Mesendoderm (in vitro differentiated cells): ENCODE data around the gene APBA2.

ENCODE experiments used
- DNase-seq: peaks from one replicate; pipeline ENCODE4 v3.0.0; 2013
- H2AK5ac ChIP-seq: 2 replicates; pipeline ENCODE4 v1.6.1; 2013; ENCODE audit warnings: low read length, inconsistent platforms
- H2BK120ac ChIP-seq: 2 replicates; pipeline ENCODE4 v1.6.1; 2013; ENCODE audit warnings: low read depth, mild to moderate bottlenecking, low read length, moderate library complexity, mixed read lengths
- H2BK15ac ChIP-seq: replicated peaks from 2 replicates; pipeline ENCODE4 v1.6.1; 2013; ENCODE audit warnings: low read depth, mild to moderate bottlenecking, moderate library complexity
- H2BK5ac ChIP-seq: 2 replicates; pipeline ENCODE4 v1.6.1; 2013; ENCODE audit warnings: low read length, inconsistent platforms
- H3K18ac ChIP-seq: 2 replicates; pipeline ENCODE4 v1.6.1; 2013; ENCODE audit warnings: mild to moderate bottlenecking, low read length, mixed read lengths
- H3K23ac ChIP-seq: one replicate; pipeline ENCODE4 v1.6.1; 2013; ENCODE audit warnings: low read length
- H3K27ac ChIP-seq: 2 replicates; pipeline ENCODE4 v1.5.1; 2013; ENCODE audit warnings: low read depth, mild to moderate bottlenecking, inconsistent platforms, low read length, moderate library complexity
- H3K27me3 ChIP-seq: 2 replicates; pipeline ENCODE4 v1.6.1; 2013; ENCODE audit warnings: low read length, control low read depth, mild to moderate bottlenecking, inconsistent platforms; ENCODE audit not compliant: insufficient read depth, poor library complexity
- H3K36me3 ChIP-seq: 2 replicates; pipeline ENCODE4 v1.6.1; 2013; ENCODE audit warnings: low read length, inconsistent platforms; ENCODE audit not compliant: control insufficient read depth, insufficient read depth
- H3K4ac ChIP-seq: one replicate; pipeline ENCODE4 v1.6.1; 2013; ENCODE audit warnings: low read depth, mild to moderate bottlenecking, low read length, moderate library complexity
- H3K4me1 ChIP-seq: 2 replicates; pipeline ENCODE4 v1.6.1; 2013; ENCODE audit warnings: low read depth, low read length, inconsistent platforms; ENCODE audit not compliant: control insufficient read depth
- H3K4me2 ChIP-seq: 2 replicates; pipeline ENCODE4 v1.6.1; 2013; ENCODE audit warnings: low read length
- H3K4me3 ChIP-seq: 2 replicates; pipeline ENCODE4 v1.5.1; 2013; ENCODE audit warnings: mild to moderate bottlenecking, low read length
- H3K56ac ChIP-seq: one replicate; pipeline ENCODE4 v1.6.1; 2013; ENCODE audit warnings: low read length
- H3K79me1 ChIP-seq: 2 replicates; pipeline ENCODE4 v1.6.1; 2013; ENCODE audit warnings: low read length, inconsistent platforms
- H3K79me2 ChIP-seq: 2 replicates; pipeline ENCODE4 v1.6.1; 2013; ENCODE audit warnings: mild to moderate bottlenecking, low read length; ENCODE audit not compliant: control insufficient read depth, insufficient read depth
- H3K9ac ChIP-seq: 2 replicates; pipeline ENCODE4 v1.6.1; 2013; ENCODE audit warnings: low read length, inconsistent platforms
- H4K5ac ChIP-seq: one replicate; pipeline ENCODE4 v1.6.1; 2013; ENCODE audit warnings: low read length
- H4K8ac ChIP-seq: one replicate; pipeline ENCODE4 v1.6.1; 2013; ENCODE audit warnings: low read depth, mild to moderate bottlenecking, control low read depth, low read length, moderate library complexity
- WGBS: extraction: QIAGEN DNeasy Blood & Tissue Kit; methylation state at CpG from one replicate; pipeline ENCODE4 v1.1.7; 2013; ENCODE audit warnings: low lambda C conversion rate, missing lambda C conversion rate; ENCODE audit not compliant: insufficient coverage; ENCODE audit errors: extremely low coverage; 5-methylcytosine and 5-hydroxymethylcytosine counted together

The APBA2 gene

DNA sequence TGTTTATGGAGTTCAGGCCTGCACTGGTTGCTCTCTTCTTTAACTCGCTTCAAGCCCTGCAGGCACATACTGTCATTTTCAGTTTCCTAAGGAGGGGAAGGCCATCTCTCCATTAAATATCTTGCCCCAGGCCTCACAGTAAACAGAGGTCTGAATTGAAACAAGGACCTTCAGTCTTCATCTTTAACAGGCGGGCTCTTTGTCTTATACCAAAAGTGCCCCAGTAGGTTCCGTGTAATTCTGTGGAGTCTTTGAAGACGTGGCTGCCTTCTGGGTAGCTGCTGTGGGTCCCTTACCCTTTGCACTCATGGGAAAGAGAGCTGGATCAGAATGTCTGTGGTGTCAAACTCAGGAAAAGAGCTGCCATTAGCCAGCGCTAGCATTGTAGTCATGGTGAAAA is 161.2 kb downstream of the APBA2 start:
- Histone ChIP-seq H3K27ac (no peak overlapping the region), H3K4ac (no peak overlapping the region), H3K27me3 (no peaks in the 10 kb centered on the region), H4K8ac (no peak overlapping the region), H2AK5ac (no peak overlapping the region), H3K9ac (no peak overlapping the region), H3K18ac (no peak overlapping the region), H4K5ac (no peak overlapping the region), H3K79me2 (no peaks in the 10 kb centered on the region), H3K36me3 (no peaks in the 10 kb centered on the region), H3K56ac (no peak overlapping the region), H2BK5ac (no peak overlapping the region), H3K4me3 (no peak overlapping the region), H2BK15ac (no peak overlapping the region), H3K79me1 (no peaks in the 10 kb centered on the region), H3K4me2 (no peak overlapping the region), H2BK120ac (no peak overlapping the region), H3K23ac (no peak overlapping the region), H3K4me1 (no peaks in the 10 kb centered on the region)
- WGBS = no CpG with 5 or more reads among the region's 5 CpGs
- DNase-seq = no peak

DNA sequence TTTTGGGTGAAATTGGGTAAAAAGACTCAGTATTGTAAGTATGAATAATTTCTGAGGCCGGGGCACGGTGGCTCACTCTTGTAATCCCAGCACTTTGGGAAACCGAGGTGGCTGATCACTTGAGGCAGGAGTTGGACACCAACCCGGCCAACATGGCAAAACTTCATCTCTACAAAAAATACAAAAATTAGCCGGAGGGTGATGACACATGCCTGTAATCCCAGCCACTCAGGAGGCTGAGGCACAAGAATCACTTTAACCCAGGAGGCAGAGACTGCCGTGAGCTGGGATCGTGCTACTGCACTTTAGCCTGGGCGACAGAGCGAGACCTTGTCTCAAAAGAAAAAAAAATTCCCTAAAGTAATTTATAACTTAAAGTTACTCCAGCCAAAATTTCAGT is 162.2 kb downstream of the APBA2 start:
- WGBS = no CpG with 5 or more reads among the region's 9 CpGs
- Histone ChIP-seq H2BK120ac (no peak overlapping the region), H3K4me2 (no peak overlapping the region), H3K79me2 (no peaks in the 10 kb centered on the region), H3K36me3 (no peaks in the 10 kb centered on the region), H3K4me3 (no peak overlapping the region), H3K79me1 (no peaks in the 10 kb centered on the region), H3K4me1 (no peaks in the 10 kb centered on the region), H3K27ac (no peak overlapping the region), H3K23ac (no peak overlapping the region), H3K4ac (no peak overlapping the region), H4K8ac (no peak overlapping the region), H3K56ac (no peak overlapping the region), H2BK15ac (no peak overlapping the region), H2BK5ac (no peak overlapping the region), H3K9ac (no peak overlapping the region), H2AK5ac (no peak overlapping the region), H3K18ac (no peak overlapping the region), H4K5ac (no peak overlapping the region), H3K27me3 (no peaks in the 10 kb centered on the region)
- DNase-seq = no peak

GRCh38 chr15:29050870-29051269 is 165.1 kb downstream of the APBA2 start:
- H2AK5ac ChIP-seq = no peak overlapping the region
- no peaks in the 10 kb centered on the region for H3K27me3 ChIP-seq
- H3K56ac ChIP-seq = no peak overlapping the region
- no peak for DNase-seq
- H2BK15ac ChIP-seq = no peak overlapping the region
- WGBS = no CpG with 5 or more reads among the region's 6 CpGs
- H2BK5ac ChIP-seq = no peak overlapping the region
- no peak overlapping the region for H3K23ac ChIP-seq
- H3K18ac ChIP-seq = no peak overlapping the region
- H3K27ac ChIP-seq = no peak overlapping the region
- no peak overlapping the region for H3K4ac ChIP-seq
- no peak overlapping the region for H2BK120ac ChIP-seq
- no peak overlapping the region for H4K8ac ChIP-seq
- H3K4me3 ChIP-seq = no peak overlapping the region
- no peak overlapping the region for H3K4me2 ChIP-seq
- H3K36me3 ChIP-seq = no peaks in the 10 kb centered on the region
- no peaks in the 10 kb centered on the region for H3K4me1 ChIP-seq
- no peaks in the 10 kb centered on the region for H3K79me1 ChIP-seq
- H3K9ac ChIP-seq = no peak overlapping the region
- H4K5ac ChIP-seq = no peak overlapping the region
- no peaks in the 10 kb centered on the region for H3K79me2 ChIP-seq

DNA sequence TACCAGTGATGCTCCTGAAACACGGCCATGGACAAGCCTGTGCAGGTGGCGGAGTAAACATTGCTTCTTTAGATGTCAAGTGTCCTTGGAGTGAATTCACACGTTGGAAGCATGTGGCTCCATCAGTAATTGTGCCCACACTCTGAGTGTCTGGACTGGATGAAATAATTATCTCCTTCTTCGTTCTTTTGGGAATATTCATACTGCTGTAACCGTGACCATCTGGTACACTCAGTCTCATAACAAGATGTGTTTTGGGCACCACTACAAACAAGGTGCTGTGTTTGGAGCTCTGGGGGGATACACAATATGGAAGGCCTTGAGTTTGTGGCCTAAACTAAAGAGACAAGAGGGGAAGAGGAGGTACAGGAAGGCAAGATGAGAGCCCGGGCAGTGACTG is 165.6 kb downstream of the APBA2 start:
- no peak overlapping the region for H3K27ac ChIP-seq
- H4K5ac ChIP-seq = no peak overlapping the region
- H3K4me3 ChIP-seq = no peak overlapping the region
- no peaks in the 10 kb centered on the region for H3K79me1 ChIP-seq
- whole genome bisulfite sequencing = no CpG with 5 or more reads among the region's 6 CpGs
- no peak overlapping the region for H4K8ac ChIP-seq
- no peak overlapping the region for H3K56ac ChIP-seq
- H3K4me1 ChIP-seq = no peaks in the 10 kb centered on the region
- no peak overlapping the region for H3K4me2 ChIP-seq
- no peak overlapping the region for H2AK5ac ChIP-seq
- no peaks in the 10 kb centered on the region for H3K27me3 ChIP-seq
- H3K18ac ChIP-seq = no peak overlapping the region
- no peak overlapping the region for H3K4ac ChIP-seq
- no peak overlapping the region for H2BK120ac ChIP-seq
- no peak overlapping the region for H2BK5ac ChIP-seq
- H3K23ac ChIP-seq = no peak overlapping the region
- no peaks in the 10 kb centered on the region for H3K79me2 ChIP-seq
- H2BK15ac ChIP-seq = no peak overlapping the region
- DNase-seq = no peak
- no peaks in the 10 kb centered on the region for H3K36me3 ChIP-seq
- no peak overlapping the region for H3K9ac ChIP-seq

- no peak for DNase-seq
- H3K79me2 ChIP-seq = no peaks in the 10 kb centered on the region
Measured at GRCh38 chr15:29053006-29053405, 167.2 kb downstream of the APBA2 start.

DNA sequence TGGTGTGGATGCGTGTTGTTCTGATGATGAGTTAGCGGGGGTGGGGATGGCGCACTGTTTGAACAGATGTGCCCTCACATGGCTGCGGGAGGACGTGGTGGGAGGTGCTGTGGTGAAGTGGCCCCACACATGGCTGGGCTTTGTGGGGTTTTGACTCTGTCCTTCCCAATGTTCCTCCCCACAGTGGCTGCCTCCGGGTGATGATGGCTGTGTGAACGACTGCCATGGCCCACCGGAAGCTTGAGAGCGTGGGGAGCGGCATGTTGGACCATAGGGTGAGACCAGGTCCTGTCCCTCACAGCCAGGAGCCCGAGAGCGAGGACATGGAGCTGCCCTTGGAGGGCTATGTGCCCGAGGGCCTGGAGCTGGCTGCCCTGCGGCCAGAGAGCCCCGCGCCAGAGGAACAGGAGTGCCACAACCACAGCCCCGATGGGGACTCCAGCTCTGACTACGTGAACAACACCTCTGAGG is 167.9 kb downstream of the APBA2 start:
- no peaks in the 10 kb centered on the region for H3K27me3 ChIP-seq
- H2BK5ac ChIP-seq = no peak overlapping the region
- no peak overlapping the region for H3K4me3 ChIP-seq
- H2BK15ac ChIP-seq = no peak overlapping the region
- H2AK5ac ChIP-seq = no peak overlapping the region
- no peak overlapping the region for H3K4ac ChIP-seq
- no peak overlapping the region for H2BK120ac ChIP-seq
- no peak overlapping the region for H3K4me2 ChIP-seq
- H3K18ac ChIP-seq = no peak overlapping the region
- no peak overlapping the region for H4K5ac ChIP-seq
- no peak overlapping the region for H4K8ac ChIP-seq
- no peak overlapping the region for H3K23ac ChIP-seq
- H3K79me1 ChIP-seq = no peaks in the 10 kb centered on the region
- no peaks in the 10 kb centered on the region for H3K79me2 ChIP-seq
- H3K36me3 ChIP-seq = no peaks in the 10 kb centered on the region
- H3K27ac ChIP-seq = no peak overlapping the region
- H3K9ac ChIP-seq = no peak overlapping the region
- no peak overlapping the region for H3K56ac ChIP-seq
- no CpG with 5 or more reads among the region's 18 CpGs for WGBS
- no peaks in the 10 kb centered on the region for H3K4me1 ChIP-seq
- DNase-seq = no peak

More at GRCh38 chr15:29053006-29053405, 167.2 kb downstream of the APBA2 start:
- Histone ChIP-seq H3K79me1 (no peaks in the 10 kb centered on the region), H2BK15ac (no peak overlapping the region), H3K27me3 (no peaks in the 10 kb centered on the region), H3K4me1 (no peaks in the 10 kb centered on the region), H3K4me3 (no peak overlapping the region), H3K4me2 (no peak overlapping the region), H4K5ac (no peak overlapping the region), H3K4ac (no peak overlapping the region), H2BK120ac (no peak overlapping the region), H3K18ac (no peak overlapping the region), H4K8ac (no peak overlapping the region), H2AK5ac (no peak overlapping the region), H3K27ac (no peak overlapping the region), H3K23ac (no peak overlapping the region), H3K9ac (no peak overlapping the region), H3K36me3 (no peaks in the 10 kb centered on the region), H2BK5ac (no peak overlapping the region), H3K56ac (no peak overlapping the region)
- no CpG with 5 or more reads among the region's 8 CpGs for WGBS
